PC-9 (cell line): ENCODE data around the gene TLCD3B. TPM values are rescaled to one million over a fixed set of nuclear protein-coding genes. Genes with fewer than 3 reads are reported as not detected.

ENCODE experiments used
- BruUV-seq: library from RNA; stranded (reverse); fragments of 400-500 nt; replicated peaks from 2 replicates; lab custom pipeline; 2021; lab: Mats Ljungman, UMichigan
- CTCF ChIA-PET: fragments of 300-600 bp; sonication (Branson Sonifier 250); formaldehyde crosslinking; loops from one replicate; lab custom pipeline; 2022; ENCODE audit warnings: antibody characterized with exemption; lab: Charles Lee
- POLR2A ChIA-PET: fragments of 300-600 bp; sonication (Branson Sonifier 250); formaldehyde crosslinking; loops from one replicate; lab custom pipeline; 2022; ENCODE audit warnings: antibody characterized with exemption; ENCODE audit not compliant: unreplicated experiment; lab: Charles Lee
- DNase-seq, 2 experiments: peaks; one replicate each; pipeline versions ENCODE4 v3.0.0 to v3.0.0-alpha.2; 2015 to 2022; ENCODE audit warnings: mixed read lengths in 1 of 2
- H2AFZ ChIP-seq: fragments of 200-600 bp; sonication (generic); 2 replicates; pipeline ENCODE4 v1.8.1; 2017; ENCODE audit warnings: antibody characterized with exemption
- H3F3A ChIP-seq: fragments of 200-600 bp; sonication (generic); 2 replicates; pipeline ENCODE4 v1.8.1; 2017; ENCODE audit warnings: antibody characterized with exemption, mild to moderate bottlenecking, low read depth; ENCODE audit not compliant: insufficient read depth
- H3K27ac ChIP-seq: fragments of 200-600 bp; sonication (generic); 2 replicates; pipeline ENCODE4 v1.6.1; 2016; ENCODE audit warnings: mixed run types
- H3K27me3 ChIP-seq: fragments of 200-600 bp; sonication (generic); 2 replicates; pipeline ENCODE4 v1.6.1; 2016; ENCODE audit warnings: low read depth, mixed run types; ENCODE audit not compliant: insufficient read depth
- H3K36me3 ChIP-seq: fragments of 200-600 bp; sonication (generic); 2 replicates; pipeline ENCODE4 v1.6.1; 2016; ENCODE audit warnings: low read depth, mixed run types
- H3K4me1 ChIP-seq: fragments of 200-600 bp; sonication (generic); replicated peaks from 2 replicates; pipeline ENCODE4 v1.6.1; 2016; ENCODE audit warnings: mixed run types; ENCODE audit not compliant: insufficient read depth
- H3K4me2 ChIP-seq: fragments of 200-600 bp; sonication (generic); 2 replicates; pipeline ENCODE4 v1.6.1; 2017; ENCODE audit warnings: mixed run types
- H3K4me3 ChIP-seq: fragments of 200-600 bp; sonication (generic); 2 replicates; pipeline ENCODE4 v1.6.1; 2016; ENCODE audit warnings: mixed run types
- H3K79me2 ChIP-seq: fragments of 200-600 bp; sonication (generic); 2 replicates; pipeline ENCODE4 v1.6.1; 2017; ENCODE audit warnings: low read depth, mixed run types
- H3K9me2 ChIP-seq: fragments of 200-600 bp; sonication (generic); 2 replicates; pipeline ENCODE4 v1.8.1; 2017; ENCODE audit warnings: mild to moderate bottlenecking; ENCODE audit not compliant: insufficient read depth
- H3K9me3 ChIP-seq: fragments of 200-600 bp; sonication (generic); 2 replicates; pipeline ENCODE4 v1.8.1; 2016; ENCODE audit warnings: low read depth; ENCODE audit not compliant: insufficient read depth
- H4K20me1 ChIP-seq: fragments of 200-600 bp; sonication (generic); 2 replicates; pipeline ENCODE4 v1.8.1; 2017; ENCODE audit not compliant: insufficient read depth
- EZH2 ChIP-seq: fragments of 200-600 bp; sonication (generic); IDR thresholded peaks from 2 replicates; pipeline ENCODE4 v1.8.0; 2017; ENCODE audit warnings: antibody characterized with exemption, low read depth
- intact Hi-C: fragments of 100-400 bp; cut with micrococcal nuclease; formaldehyde crosslinking; loops from one replicate; pipeline ENCODE4 v1.10.0; 2022; ENCODE audit not compliant: unreplicated experiment
- total RNA-seq: library from RNA; stranded (reverse); gene quantifications from 2 replicates; pipeline ENCODE4 v1.2.3, GENCODE V29; 2021
- TF ChIP-seq, protein P1 (sequence below): fragments of 200-600 bp; sonication (generic); conservative IDR thresholded peaks from 2 replicates; pipeline ENCODE4 v1.6.1; 2017; ENCODE audit warnings: mixed run types, antibody characterized with exemption, mild to moderate bottlenecking, moderate library complexity

Gene TLCD3B
- total RNA-seq, 1 experiment from 2014 or later: 5.8 TPM

DNA sequence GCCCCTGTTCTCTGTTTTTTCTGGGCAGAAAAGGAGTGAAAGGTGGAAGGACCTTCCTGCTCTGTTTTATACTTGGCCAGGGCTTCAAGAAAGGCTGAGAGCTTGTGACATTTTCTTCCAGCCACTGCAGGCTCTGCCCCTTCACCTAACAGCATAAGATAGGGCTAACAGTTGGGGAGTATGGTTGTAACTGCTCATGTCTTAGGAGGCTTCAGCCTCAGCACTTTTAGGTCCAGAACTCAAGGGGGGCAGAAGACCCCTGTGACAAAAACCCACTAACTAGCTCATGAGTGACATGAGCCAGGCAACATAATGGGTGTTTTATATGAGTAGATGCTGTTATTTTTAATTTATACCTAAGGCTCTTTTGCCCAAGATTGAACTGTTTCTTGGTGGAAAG is 39.4 kb upstream of the TLCD3B start:
- Histone ChIP-seq H3K9me2 (no peaks in the 10 kb centered on the region), H3F3A (peaks cover 91% of the 10 kb centered on the region), H3K27ac (peak overlapping the region; percentile 22), H3K4me1 (peaks cover 26% of the 10 kb centered on the region), H3K9me3 (no peaks in the 10 kb centered on the region), H3K36me3 (peaks cover 51% of the 10 kb centered on the region), H4K20me1 (peaks cover 60% of the 10 kb centered on the region), H3K4me2 (no peak overlapping the region), H2AFZ (no peak overlapping the region), H3K79me2 (peaks cover 60% of the 10 kb centered on the region), H3K27me3 (no peaks in the 10 kb centered on the region), H3K4me3 (no peak overlapping the region)
- ChIA-PET CTCF (no interaction called here), POLR2A (interaction anchor here (0.6 kb wide), 1 partner anchor 22 kb away, joined by 4 read pairs; no protein-coding TSS in a partner anchor)
- TF ChIP-seq, protein P1, sequence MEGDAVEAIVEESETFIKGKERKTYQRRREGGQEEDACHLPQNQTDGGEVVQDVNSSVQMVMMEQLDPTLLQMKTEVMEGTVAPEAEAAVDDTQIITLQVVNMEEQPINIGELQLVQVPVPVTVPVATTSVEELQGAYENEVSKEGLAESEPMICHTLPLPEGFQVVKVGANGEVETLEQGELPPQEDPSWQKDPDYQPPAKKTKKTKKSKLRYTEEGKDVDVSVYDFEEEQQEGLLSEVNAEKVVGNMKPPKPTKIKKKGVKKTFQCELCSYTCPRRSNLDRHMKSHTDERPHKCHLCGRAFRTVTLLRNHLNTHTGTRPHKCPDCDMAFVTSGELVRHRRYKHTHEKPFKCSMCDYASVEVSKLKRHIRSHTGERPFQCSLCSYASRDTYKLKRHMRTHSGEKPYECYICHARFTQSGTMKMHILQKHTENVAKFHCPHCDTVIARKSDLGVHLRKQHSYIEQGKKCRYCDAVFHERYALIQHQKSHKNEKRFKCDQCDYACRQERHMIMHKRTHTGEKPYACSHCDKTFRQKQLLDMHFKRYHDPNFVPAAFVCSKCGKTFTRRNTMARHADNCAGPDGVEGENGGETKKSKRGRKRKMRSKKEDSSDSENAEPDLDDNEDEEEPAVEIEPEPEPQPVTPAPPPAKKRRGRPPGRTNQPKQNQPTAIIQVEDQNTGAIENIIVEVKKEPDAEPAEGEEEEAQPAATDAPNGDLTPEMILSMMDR: no peak
- TF ChIP-seq EZH2: no peak
- BruUV-seq: no TSS peak
- DNase-seq: no peak
- intact Hi-C loops: no loop called here

DNA sequence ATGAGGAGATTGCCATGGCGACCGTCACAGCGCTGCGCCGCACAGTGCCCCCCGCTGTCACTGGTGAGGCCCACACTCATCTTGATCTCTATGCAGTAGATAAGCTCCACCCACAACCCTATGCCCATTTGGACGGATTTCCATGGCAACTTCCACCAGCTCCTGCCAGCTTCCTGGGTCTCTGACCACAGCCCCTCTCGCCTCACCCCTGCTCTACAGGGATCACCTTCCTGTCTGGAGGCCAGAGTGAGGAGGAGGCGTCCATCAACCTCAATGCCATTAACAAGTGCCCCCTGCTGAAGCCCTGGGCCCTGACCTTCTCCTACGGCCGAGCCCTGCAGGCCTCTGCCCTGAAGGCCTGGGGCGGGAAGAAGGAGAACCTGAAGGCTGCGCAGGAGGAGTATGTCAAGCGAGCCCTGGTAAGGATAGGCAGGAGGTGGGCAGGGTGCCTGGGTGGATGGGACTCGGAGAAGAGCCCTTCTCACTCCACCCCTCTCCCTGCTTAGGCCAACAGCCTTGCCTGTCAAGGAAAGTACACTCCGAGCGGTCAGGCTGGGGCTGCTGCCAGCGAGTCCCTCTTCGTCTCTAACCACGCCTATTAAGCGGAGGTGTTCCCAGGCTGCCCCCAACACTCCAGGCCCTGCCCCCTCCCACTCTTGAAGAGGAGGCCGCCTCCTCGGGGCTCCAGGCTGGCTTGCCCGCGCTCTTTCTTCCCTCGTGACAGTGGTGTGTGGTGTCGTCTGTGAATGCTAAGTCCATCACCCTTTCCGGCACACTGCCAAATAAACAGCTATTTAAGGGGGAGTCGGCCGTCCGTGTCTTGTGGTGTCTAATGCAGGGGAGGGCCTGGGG is 38.8 kb upstream of the TLCD3B start:
- no peaks in the 10 kb centered on the region for H3K9me2 ChIP-seq
- H3F3A ChIP-seq: peaks cover 89% of the 10 kb centered on the region
- ChIA-PET POLR2A (interaction anchor here (0.6 kb wide), 1 partner anchor 10 kb away, joined by 5 read pairs; no protein-coding TSS in a partner anchor), CTCF (no interaction called here)
- H3K27ac ChIP-seq: no peak overlapping the region; the same call in 1 of the 2 replicates
- H3K27me3 ChIP-seq: no peaks in the 10 kb centered on the region
- intact Hi-C loops: loop anchor here (5.0 kb wide), 1 partner anchor 587 kb away; the partner anchor contains the start of gene FBRS
- H3K36me3 ChIP-seq: peaks cover 51% of the 10 kb centered on the region
- no peak for DNase-seq
- BruUV-seq: no TSS peak
- H3K79me2 ChIP-seq: peaks cover 56% of the 10 kb centered on the region
- TF ChIP-seq EZH2: no peak
- TF ChIP-seq, protein P1: no peak
- peaks cover 22% of the 10 kb centered on the region for H3K4me1 ChIP-seq
- H3K4me3 ChIP-seq: no peak overlapping the region
- peaks cover 60% of the 10 kb centered on the region for H4K20me1 ChIP-seq
- no peak overlapping the region for H2AFZ ChIP-seq
- no peaks in the 10 kb centered on the region for H3K9me3 ChIP-seq
- H3K4me2 ChIP-seq: no peak overlapping the region

GRCh38 chr16:30068750-30069610 is 37.9 kb upstream of the TLCD3B start:
- CTCF ChIA-PET: no interaction called here
- no peaks in the 10 kb centered on the region for H3K9me2 ChIP-seq
- TF ChIP-seq EZH2: no peak
- TF ChIP-seq, protein P1: peak; percentile 79
- H3K4me2 ChIP-seq: peak overlapping the region; percentile 97; the same call in 1 of the 2 replicates
- peaks cover 64% of the 10 kb centered on the region for H3K79me2 ChIP-seq
- H3K4me3 ChIP-seq: no peak overlapping the region
- intact Hi-C loops: loop anchor here (5.0 kb wide), 1 partner anchor 588 kb away; the partner anchor contains the start of gene FBRS
- H3K9me3 ChIP-seq: no peaks in the 10 kb centered on the region
- H3K4me1 ChIP-seq: peaks cover 19% of the 10 kb centered on the region
- H3F3A ChIP-seq: peaks cover 89% of the 10 kb centered on the region
- no peak overlapping the region for H2AFZ ChIP-seq
- DNase-seq: peak in 1 of 2 experiments; percentile 65
- H3K36me3 ChIP-seq: peaks cover 51% of the 10 kb centered on the region
- peak overlapping the region; percentile 48 for H3K27ac ChIP-seq
- BruUV-seq: no TSS peak
- POLR2A ChIA-PET: interaction anchor here (0.6 kb wide), 1 partner anchor 9 kb away, joined by 5 read pairs; no protein-coding TSS in a partner anchor
- peaks cover 60% of the 10 kb centered on the region for H4K20me1 ChIP-seq
- no peaks in the 10 kb centered on the region for H3K27me3 ChIP-seq
